GM10847 (cell line): ENCODE measurements around the gene HIRA.

Source experiments
- POLR2A ChIP-seq: IDR thresholded peaks from 2 replicates; pipeline ENCODE4 v1.6.1; 2011; ENCODE audit not compliant: insufficient read length; ENCODE audit errors: extremely low read depth

Gene HIRA

GRCh38 chr22:19387575-19387974 lies 44.0 kb downstream of the HIRA start:
- TF ChIP-seq POLR2A, result no peak

GRCh38 chr22:19387038-19387437 lies 44.5 kb downstream of the HIRA start:
- TF ChIP-seq POLR2A, result no peak

- no peak for TF ChIP-seq POLR2A
Measured at GRCh38 chr22:19386248-19386647, 45.3 kb downstream of the HIRA start.

- no peak for TF ChIP-seq POLR2A
Measured at GRCh38 chr22:19385221-19385906, 46.2 kb downstream of the HIRA start.

GRCh38 chr22:19383292-19383691 lies 48.2 kb downstream of the HIRA start:
- no peak for TF ChIP-seq POLR2A

- no peak for TF ChIP-seq POLR2A
Measured at GRCh38 chr22:19382240-19382639, 49.3 kb downstream of the HIRA start.

GRCh38 chr22:19378344-19378674 lies 53.2 kb downstream of the HIRA start:
- no peak for TF ChIP-seq POLR2A

GRCh38 chr22:19377565-19378343 lies 53.8 kb downstream of the HIRA start:
- no peak for TF ChIP-seq POLR2A

- no peak for TF ChIP-seq POLR2A
Measured at GRCh38 chr22:19376971-19377370, 54.6 kb downstream of the HIRA start.

- TF ChIP-seq POLR2A, result no peak
Measured at GRCh38 chr22:19376247-19376646, 55.3 kb downstream of the HIRA start.

- no peak for TF ChIP-seq POLR2A
Measured at GRCh38 chr22:19375435-19375834, 56.1 kb downstream of the HIRA start.

- TF ChIP-seq POLR2A, result no peak
Measured at GRCh38 chr22:19374410-19374809, 57.1 kb downstream of the HIRA start.

GRCh38 chr22:19373450-19373849 lies 58.1 kb downstream of the HIRA start:
- no peak for TF ChIP-seq POLR2A

GRCh38 chr22:19371893-19372292 lies 59.6 kb downstream of the HIRA start:
- TF ChIP-seq POLR2A, result no peak

GRCh38 chr22:19368876-19369275 lies 62.7 kb downstream of the HIRA start:
- TF ChIP-seq POLR2A, result no peak

- TF ChIP-seq POLR2A, result no peak
Measured at GRCh38 chr22:19367763-19368367, 63.7 kb downstream of the HIRA start.
